ENCODE data around the gene HSBP1. TPM values are rescaled to one million over a fixed set of nuclear protein-coding genes. Genes with fewer than 3 reads are reported as not detected.

HSBP1 gene
- total RNA-seq, 1 experiment from 2014 or later = 235 TPM

- no peak overlapping the region for H3K27ac Mint-ChIP-seq (ENCODE audit: unreplicated experiment)
- intact Hi-C loops (cut with micrococcal nuclease; ENCODE audit: unreplicated experiment) = no loop called here
- H3K4me3 Mint-ChIP-seq (ENCODE audit: unreplicated experiment) = no peak overlapping the region
- H3K27me3 Mint-ChIP-seq (ENCODE audit: insufficient read depth, unreplicated experiment) = peaks cover 3% of the 10 kb centered on the region
- no peaks in the 10 kb centered on the region for H3K9me3 Mint-ChIP-seq (ENCODE audit: unreplicated experiment)
- H3K4me1 Mint-ChIP-seq (ENCODE audit: low read depth, unreplicated experiment) = no peaks in the 10 kb centered on the region
- BruUV-seq (replicated peaks) = no TSS peak
- DNase-seq = no peak
- H3K27me3 ChIP-seq (replicated peaks; ENCODE audit: control insufficient read depth, insufficient read depth, low read length) = no peaks in the 10 kb centered on the region
- TF ChIP-seq CTCF (IDR thresholded peaks at IDR 0.05; ENCODE audit: insufficient read depth in 1 of 2, low read depth in 1 of 2, low read length in 1 of 2, severe bottlenecking in 1 of 2, unreplicated experiment in 1 of 2) = no peak
- H3K4me1 ChIP-seq = no peaks in the 10 kb centered on the region
- no peaks in the 10 kb centered on the region for H3K9me3 ChIP-seq
- H3K36me3 ChIP-seq (ENCODE audit: control insufficient read depth, insufficient read depth, low read length) = no peaks in the 10 kb centered on the region
- ChIA-PET POLR2A (no interaction called here), CTCF (no interaction called here)
- no peaks in the 10 kb centered on the region for H3K36me3 Mint-ChIP-seq (ENCODE audit: insufficient read depth, unreplicated experiment)
- H3K4me3 ChIP-seq (ENCODE audit: low read depth, low read length) = no peak overlapping the region
These were observed 41.6 kb downstream of the HSBP1 start for GRCh38 chr16:83849421-83849820.

- Mint-ChIP-seq H3K4me3 (ENCODE audit: unreplicated experiment) (no peak overlapping the region), H3K27me3 (ENCODE audit: insufficient read depth, unreplicated experiment) (peaks cover 3% of the 10 kb centered on the region), H3K4me1 (ENCODE audit: low read depth, unreplicated experiment) (no peaks in the 10 kb centered on the region), H3K27ac (ENCODE audit: unreplicated experiment) (no peak overlapping the region), H3K36me3 (ENCODE audit: insufficient read depth, unreplicated experiment) (no peaks in the 10 kb centered on the region), H3K9me3 (ENCODE audit: unreplicated experiment) (no peaks in the 10 kb centered on the region)
- no peaks in the 10 kb centered on the region for H3K4me1 ChIP-seq
- no peak overlapping the region for H3K4me3 ChIP-seq (ENCODE audit: low read depth, low read length)
- intact Hi-C loops (cut with micrococcal nuclease; ENCODE audit: unreplicated experiment) = no loop called here
- no peaks in the 10 kb centered on the region for H3K36me3 ChIP-seq (ENCODE audit: control insufficient read depth, insufficient read depth, low read length)
- no peak for TF ChIP-seq CTCF (IDR thresholded peaks at IDR 0.05; ENCODE audit: insufficient read depth in 1 of 2, low read depth in 1 of 2, low read length in 1 of 2, severe bottlenecking in 1 of 2, unreplicated experiment in 1 of 2)
- ChIA-PET POLR2A (interaction anchor here (0.6 kb wide), 1 partner anchor 49 kb away, joined by 3 read pairs; no protein-coding TSS in a partner anchor), CTCF (interaction anchor here (0.6 kb wide), 1 partner anchor 107 kb away, joined by 6 read pairs; no protein-coding TSS in a partner anchor)
- no peaks in the 10 kb centered on the region for H3K9me3 ChIP-seq
- H3K27me3 ChIP-seq (replicated peaks; ENCODE audit: control insufficient read depth, insufficient read depth, low read length) = no peaks in the 10 kb centered on the region; the same call in 1 of the 2 replicates
- BruUV-seq (replicated peaks) = no TSS peak
- DNase-seq = no peak
These were observed 43.2 kb downstream of the HSBP1 start for GRCh38 chr16:83850947-83851346.

- intact Hi-C loops (cut with micrococcal nuclease; ENCODE audit: unreplicated experiment) = no loop called here
- Mint-ChIP-seq H3K36me3 (ENCODE audit: insufficient read depth, unreplicated experiment) (no peaks in the 10 kb centered on the region), H3K4me3 (ENCODE audit: unreplicated experiment) (no peak overlapping the region), H3K27me3 (ENCODE audit: insufficient read depth, unreplicated experiment) (peaks cover 3% of the 10 kb centered on the region), H3K9me3 (ENCODE audit: unreplicated experiment) (no peaks in the 10 kb centered on the region), H3K27ac (ENCODE audit: unreplicated experiment) (no peak overlapping the region), H3K4me1 (ENCODE audit: low read depth, unreplicated experiment) (no peaks in the 10 kb centered on the region)
- Histone ChIP-seq H3K4me3 (ENCODE audit: low read depth, low read length) (no peak overlapping the region), H3K27me3 (replicated peaks; ENCODE audit: control insufficient read depth, insufficient read depth, low read length) (no peaks in the 10 kb centered on the region; the same call in 1 of the 2 replicates), H3K4me1 (no peaks in the 10 kb centered on the region), H3K9me3 (no peaks in the 10 kb centered on the region), H3K36me3 (ENCODE audit: control insufficient read depth, insufficient read depth, low read length) (no peaks in the 10 kb centered on the region)
- CTCF ChIA-PET = interaction anchor here (0.6 kb wide), 1 partner anchor 106 kb away, joined by 6 read pairs; no protein-coding TSS in a partner anchor
- POLR2A ChIA-PET = interaction anchor here (0.6 kb wide), 1 partner anchor 48 kb away, joined by 3 read pairs; no protein-coding TSS in a partner anchor
- TF ChIP-seq CTCF (IDR thresholded peaks at IDR 0.05; ENCODE audit: insufficient read depth in 1 of 2, low read depth in 1 of 2, low read length in 1 of 2, severe bottlenecking in 1 of 2, unreplicated experiment in 1 of 2) = no peak
- no TSS peak for BruUV-seq (replicated peaks)
- no peak for DNase-seq
These were observed 43.7 kb downstream of the HSBP1 start for GRCh38 chr16:83851473-83851872.

All from Caco-2 (cell line).